GM18909 (cell line): ENCODE results near the gene ATOH7.
"Not testable (repeated sequence)": the region's sequence is repeated elsewhere in the genome, so short reads cannot be mapped to it uniquely, and the experiment has no call there.

Source experiments
- ATAC-seq: cut with Tn5 transposase; IDR thresholded peaks from one replicate; pipeline ENCODE4 v1.9.1; 2021; ENCODE audit warnings: mild to moderate bottlenecking; ENCODE audit not compliant: unreplicated experiment, poor library complexity

Gene ATOH7

GRCh38 chr10:68231817-68232251 is at the start of gene ATOH7:
Gene ATOH7, minus strand, starts transcription at chr10:68232113. Its CDS starts 436 bp downstream, at chr10:68231677.
- no peak for ATAC-seq

DNA sequence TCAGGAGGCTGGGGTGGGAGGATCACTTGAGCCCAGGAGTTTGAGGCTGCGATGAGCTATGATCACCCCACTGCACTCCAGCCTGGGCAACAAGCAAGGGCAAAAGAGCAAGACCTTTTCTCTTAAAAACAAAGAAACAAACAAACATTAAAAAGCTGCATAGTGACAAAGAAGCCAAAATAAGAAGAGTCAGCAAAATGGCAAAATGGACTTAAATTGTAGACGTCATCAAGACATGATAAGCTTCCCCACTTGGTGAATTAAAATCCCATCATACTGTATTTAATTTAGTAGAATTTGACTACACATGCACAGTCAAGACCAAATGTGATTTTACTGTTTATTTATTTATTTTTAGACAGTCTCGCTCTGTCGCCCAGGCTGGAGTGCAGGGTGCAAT is 48.8 kb upstream of the ATOH7 start:
- ATAC-seq: no peak

DNA sequence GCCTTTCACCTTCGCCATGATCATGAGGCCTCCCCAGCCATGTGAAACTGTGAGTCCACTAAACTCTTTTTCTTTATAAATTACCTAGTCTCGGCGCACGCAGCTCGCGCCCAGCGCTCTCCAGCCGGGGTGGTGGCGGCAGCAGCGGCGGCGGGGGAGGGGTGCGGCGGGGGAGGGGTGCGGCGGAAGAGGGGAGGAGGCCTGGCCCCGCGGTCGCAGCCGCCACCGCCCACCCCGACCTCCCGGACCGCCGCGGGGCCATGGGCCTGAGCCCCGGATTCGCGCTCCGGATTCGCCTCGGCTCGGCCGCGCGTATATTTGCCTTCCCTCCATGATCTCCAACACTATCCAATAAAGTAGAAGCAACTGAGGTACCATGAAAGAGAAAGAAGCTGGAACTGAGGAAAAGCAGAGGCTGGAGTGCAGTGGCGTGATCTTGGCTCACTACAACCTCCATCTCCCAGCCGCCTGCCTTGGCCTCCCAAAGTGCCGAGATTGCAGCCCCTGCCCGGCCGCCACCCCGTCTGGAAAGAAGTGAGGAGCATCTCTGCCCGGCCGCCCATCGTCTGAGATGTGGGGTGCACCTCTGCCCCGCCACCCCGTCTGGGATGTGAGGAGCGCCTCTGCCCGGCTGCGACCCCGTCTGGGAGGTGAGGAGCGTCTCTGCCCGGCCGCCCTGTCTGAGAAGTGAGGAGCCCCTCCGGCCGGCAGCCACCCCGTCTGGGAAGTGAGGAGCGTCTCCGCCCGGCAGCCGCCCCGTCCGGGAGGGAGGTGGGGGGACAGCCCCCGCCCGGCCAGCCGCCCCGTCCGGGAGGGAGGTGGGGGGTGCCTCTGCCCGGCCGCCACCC is 47.2 kb upstream of the ATOH7 start:
- ATAC-seq: not testable (repeated sequence)

- not testable (repeated sequence) for ATAC-seq
Observed at GRCh38 chr10:68277814-68278213, 45.9 kb upstream of the ATOH7 start.

DNA sequence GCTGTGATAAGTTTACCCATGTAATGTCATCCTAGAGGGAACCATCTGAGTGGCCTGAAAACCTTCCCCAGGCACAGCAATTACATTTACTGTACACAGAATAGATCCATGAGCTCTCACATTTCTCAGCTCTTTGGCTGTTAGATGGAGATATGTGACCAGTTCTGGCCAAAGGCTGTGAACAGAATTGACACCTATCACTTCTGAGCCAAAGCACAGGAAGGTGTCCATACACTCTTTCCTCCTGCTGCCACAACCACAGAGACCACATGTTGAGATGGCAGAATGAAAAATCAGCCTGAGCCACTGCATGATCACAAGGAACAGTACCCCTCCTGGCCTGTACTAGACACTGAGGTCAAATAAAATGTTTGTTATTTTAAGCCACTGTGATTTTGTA is 44.3 kb upstream of the ATOH7 start:
- no peak for ATAC-seq

DNA sequence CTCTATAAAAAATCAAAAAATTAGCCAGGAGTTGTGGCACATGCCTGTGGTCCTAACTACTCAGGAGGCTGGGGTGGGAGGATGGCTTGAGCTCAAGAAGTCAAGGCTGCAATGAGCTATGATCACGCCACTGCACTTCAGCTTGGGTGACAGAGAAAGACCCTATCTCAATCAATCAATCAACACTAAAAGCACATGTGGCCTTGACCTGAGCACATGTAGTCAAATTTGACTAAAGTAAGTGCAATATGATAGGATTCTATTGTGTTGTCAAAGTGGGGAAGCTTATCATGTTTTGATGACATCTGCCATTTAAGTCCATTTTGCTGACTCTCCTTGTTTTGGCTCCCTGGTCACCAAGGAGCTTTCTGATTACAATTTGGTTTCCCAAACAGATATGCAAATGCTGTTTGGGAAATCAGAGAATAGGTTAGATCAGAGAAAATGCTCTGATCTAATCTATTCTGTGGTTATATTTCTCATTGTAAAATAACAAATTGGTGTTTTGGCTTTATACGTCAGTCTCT is 43.8 kb upstream of the ATOH7 start:
- no peak for ATAC-seq

GRCh38 chr10:68272833-68273232 is 40.9 kb upstream of the ATOH7 start:
- ATAC-seq: no peak

DNA sequence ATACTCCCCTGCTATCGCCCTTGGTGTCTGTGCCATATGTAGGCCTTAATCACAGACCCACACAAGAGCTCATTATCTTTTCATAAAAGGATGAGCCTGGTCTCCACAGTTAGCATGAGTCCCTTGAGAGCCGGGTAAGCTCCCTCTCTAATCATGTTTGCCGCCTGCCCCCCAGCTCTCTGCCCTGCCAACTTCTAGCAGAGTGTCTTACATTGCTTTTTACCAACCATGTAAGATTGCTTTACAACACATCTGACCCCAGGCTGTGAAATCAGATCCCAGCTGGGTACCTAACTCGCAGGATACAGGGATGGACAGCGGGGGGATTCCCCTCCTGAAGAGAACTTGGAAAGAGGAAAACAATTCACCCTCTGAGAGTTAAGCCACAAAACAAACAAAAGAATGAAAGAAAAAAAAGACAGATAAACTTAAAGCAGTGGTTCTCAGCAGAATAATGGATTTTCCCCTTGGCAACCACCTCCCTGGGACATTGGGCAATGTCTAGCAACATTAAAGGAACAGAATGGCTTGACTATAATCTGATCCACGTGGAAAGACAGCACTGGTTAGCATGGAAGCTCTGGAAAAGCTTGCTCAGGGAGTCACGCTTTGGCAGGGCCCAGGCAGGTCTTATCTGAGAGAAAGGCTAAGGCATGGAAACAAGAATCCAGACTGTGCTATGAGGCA is 39.4 kb upstream of the ATOH7 start:
- ATAC-seq: no peak

GRCh38 chr10:68269562-68270290 is 37.8 kb upstream of the ATOH7 start:
- ATAC-seq: no peak

DNA sequence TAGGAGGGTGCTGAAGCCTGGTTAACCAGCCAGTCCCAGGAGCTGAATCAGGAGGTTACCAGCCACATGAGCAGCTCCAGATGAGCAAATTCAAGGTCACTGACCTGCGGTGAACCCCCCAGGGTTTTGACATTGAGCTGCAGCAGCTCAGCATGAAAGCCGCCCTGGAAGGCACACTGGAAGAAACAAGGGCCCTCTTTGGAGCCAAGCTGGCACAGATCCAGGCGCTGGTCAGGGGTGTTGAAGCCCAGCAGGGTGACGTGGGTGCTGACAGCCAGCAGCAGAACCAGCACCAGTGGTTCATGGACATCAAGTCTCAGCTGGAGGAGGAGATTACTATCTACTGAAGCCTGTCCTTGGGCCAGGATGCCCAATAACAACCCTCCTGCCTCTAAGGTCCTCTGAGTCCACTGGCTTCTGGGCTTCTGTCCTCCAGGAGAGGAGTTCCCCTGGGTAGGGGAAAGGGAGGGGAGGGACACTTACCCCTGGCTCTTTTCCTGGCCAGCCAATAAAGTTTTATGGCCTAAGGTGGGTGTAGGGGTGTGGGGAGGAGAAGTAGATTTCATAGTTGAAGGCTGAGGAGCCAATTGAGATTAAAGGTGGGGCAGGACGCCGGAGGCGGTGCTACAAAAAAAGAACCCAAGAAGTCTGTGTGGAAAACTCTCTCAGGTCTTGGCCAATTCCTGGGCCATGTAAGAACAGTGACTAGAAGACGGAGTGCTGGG is 29.4 kb upstream of the ATOH7 start:
- no peak for ATAC-seq

GRCh38 chr10:68253346-68253745 is 21.4 kb upstream of the ATOH7 start:
- no peak for ATAC-seq

GRCh38 chr10:68251625-68252495 is 19.9 kb upstream of the ATOH7 start:
- ATAC-seq: no peak

DNA sequence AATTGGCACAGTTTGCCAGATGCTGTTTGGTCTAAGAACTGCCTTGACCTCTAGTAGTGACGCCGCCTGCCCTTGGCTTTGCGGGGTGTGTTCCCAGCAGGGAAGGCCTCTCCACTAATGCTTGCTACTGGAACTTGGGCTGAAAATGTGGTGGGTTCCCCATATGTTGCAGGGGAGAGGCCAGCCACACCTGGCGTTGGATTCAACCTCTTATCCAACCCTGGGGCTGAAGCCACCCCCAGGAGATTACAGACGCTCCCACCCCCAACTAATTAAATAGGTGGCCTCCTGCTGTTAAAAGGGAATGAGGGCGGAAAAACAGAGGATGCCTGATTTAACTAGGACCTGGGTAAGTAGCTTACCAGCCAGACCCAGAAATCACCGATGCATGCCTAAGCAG is 19.2 kb upstream of the ATOH7 start:
- ATAC-seq: no peak

GRCh38 chr10:68249297-68249696 is 17.4 kb upstream of the ATOH7 start:
- ATAC-seq: no peak

GRCh38 chr10:68247931-68248330 is 16.0 kb upstream of the ATOH7 start:
- ATAC-seq: no peak

DNA sequence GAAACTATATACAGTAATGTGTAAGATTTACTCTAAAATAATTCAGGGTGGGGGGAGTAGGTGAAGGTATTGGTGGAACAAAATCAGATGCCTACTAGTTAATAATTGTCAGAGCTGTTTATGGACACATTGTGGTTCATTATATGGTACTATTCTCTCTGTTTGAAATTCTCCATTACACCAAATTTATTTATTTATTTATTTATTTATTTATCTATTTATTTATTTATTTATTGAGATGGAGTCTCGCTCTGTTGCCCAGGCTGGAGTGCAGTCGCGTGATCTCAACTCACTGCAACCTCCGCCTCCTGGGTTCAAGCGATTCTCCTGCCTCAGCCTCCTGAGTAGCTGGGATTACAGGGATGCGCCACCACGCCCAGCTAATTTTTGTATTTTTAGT is 14.5 kb upstream of the ATOH7 start:
- not testable (repeated sequence) for ATAC-seq

DNA sequence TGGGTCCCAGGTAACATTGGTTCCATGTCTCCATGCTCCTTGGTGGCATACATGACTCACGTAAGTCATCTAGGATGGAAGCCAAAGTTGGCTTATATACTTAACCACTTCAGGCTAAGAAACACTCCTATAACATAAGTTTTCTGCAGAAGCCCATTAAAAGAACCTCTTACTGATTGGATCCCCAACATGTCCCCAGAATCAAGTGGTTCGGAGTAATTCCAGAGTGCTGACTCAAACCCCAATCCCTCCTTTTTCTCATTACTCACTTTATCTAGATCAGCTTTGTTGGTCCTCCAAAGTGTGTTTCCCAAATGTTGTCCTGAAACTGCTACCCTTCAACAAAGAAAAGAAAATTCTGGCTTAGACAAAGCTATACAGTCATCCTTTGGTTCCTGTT is 10.1 kb upstream of the ATOH7 start:
- ATAC-seq: no peak

DNA sequence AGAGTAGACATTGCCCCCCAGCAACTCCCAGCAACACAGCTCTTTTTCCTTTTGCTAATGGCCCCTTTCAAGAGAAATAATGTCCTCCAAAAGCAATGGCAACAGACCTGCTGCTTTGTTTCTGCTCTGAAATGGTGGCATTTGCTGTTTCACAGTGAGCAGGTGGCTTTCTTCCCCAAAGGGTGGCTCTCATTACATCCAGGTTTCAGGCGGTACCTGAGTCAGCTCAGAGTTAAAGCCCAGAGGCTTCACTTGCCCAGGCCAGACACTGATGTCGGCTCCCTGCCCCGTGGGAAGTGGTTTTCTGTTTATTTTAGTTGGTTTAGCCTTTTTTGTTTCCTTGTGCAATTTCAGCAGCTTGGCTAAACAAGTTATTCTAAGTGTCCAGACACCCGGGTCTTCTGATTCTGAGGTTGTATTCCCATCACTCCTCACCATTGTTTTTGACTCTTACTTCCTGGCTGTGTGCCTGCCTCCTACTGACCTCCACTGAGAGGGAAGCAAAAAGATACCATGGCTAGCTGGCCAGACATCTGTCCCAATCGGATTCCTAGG is 7.8 kb upstream of the ATOH7 start:
- no peak for ATAC-seq

DNA sequence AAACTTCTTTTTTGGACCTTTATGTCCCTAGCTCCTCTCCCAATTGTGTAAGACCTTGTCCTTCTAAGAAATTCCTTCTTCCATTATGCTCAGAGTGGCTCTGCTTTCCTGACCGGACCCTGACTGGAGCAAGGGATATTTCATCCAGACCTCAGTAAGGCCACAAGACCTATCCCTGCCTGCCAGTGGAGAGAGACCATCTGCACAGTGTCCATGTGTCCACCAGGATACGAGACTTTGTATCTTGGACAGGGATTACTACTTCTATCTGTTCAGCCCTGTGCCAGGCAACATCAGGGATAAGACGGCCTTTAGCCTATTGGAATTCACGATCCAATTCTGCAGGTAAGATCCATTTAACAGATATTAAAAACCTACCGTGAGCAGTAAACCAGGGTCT is 7.2 kb upstream of the ATOH7 start:
- no peak for ATAC-seq
